HEK293T (cell line): Measurements from ENCODE around the gene DNAJB2.

Source experiments
- CTCF ChIA-PET: fragments of 350-600 bp; formaldehyde crosslinking; extraction: SDS; loops from one replicate; lab custom pipeline; 2021; ENCODE audit warnings: antibody characterized with exemption, inconsistent platforms; lab: Yijun Ruan, JAX
- POLR2A ChIA-PET: fragments of 350-600 bp; formaldehyde crosslinking; extraction: SDS; loops from one replicate; lab custom pipeline; 2020; ENCODE audit warnings: antibody characterized with exemption, inconsistent platforms; lab: Yijun Ruan, JAX
- DNase-seq: peaks from one replicate; pipeline ENCODE4 v3.0.0; 2012; ENCODE audit warnings: mixed read lengths; ENCODE audit errors: extremely low spot score
- ARNT ChIP-seq: fragments of 450-650 bp; IDR thresholded peaks from 2 replicates; pipeline ENCODE4 v1.6.1; 2017; ENCODE audit warnings: mild to moderate bottlenecking
- BHLHE40 ChIP-seq: fragments of 450-650 bp; IDR thresholded peaks from 2 replicates; pipeline ENCODE4 v1.6.1; 2016; ENCODE audit warnings: mild to moderate bottlenecking, moderate library complexity, borderline replicate concordance
- CTBP1 ChIP-seq: fragments of 450-650 bp; IDR thresholded peaks from 2 replicates; pipeline ENCODE4 v1.6.1; 2016; ENCODE audit warnings: borderline replicate concordance
- ELF4 ChIP-seq: fragments of 450-650 bp; IDR thresholded peaks from 2 replicates; pipeline ENCODE4 v1.6.1; 2017; ENCODE audit warnings: antibody characterized with exemption
- FOXA1 ChIP-seq: fragments of 450-650 bp; IDR thresholded peaks from 2 replicates; pipeline ENCODE4 v1.6.1; 2016; ENCODE audit warnings: mild to moderate bottlenecking
- FOXK2 ChIP-seq: fragments of 450-650 bp; IDR thresholded peaks from 2 replicates; pipeline ENCODE4 v1.6.1; 2016; ENCODE audit warnings: mild to moderate bottlenecking
- FOXM1 ChIP-seq: fragments of 450-650 bp; IDR thresholded peaks from 2 replicates; pipeline ENCODE4 v1.6.1; 2017; ENCODE audit warnings: mild to moderate bottlenecking, borderline replicate concordance
- HDGF ChIP-seq: fragments of 450-650 bp; IDR thresholded peaks from 2 replicates; pipeline ENCODE4 v1.6.1; 2017; ENCODE audit warnings: antibody characterized with exemption, borderline replicate concordance
- L3MBTL2 ChIP-seq: fragments of 450-650 bp; conservative IDR thresholded peaks from 2 replicates; pipeline ENCODE4 v1.6.1; 2016; ENCODE audit warnings: mild to moderate bottlenecking
- LEF1 ChIP-seq: fragments of 450-650 bp; IDR thresholded peaks from 2 replicates; pipeline ENCODE4 v1.6.1; 2017; ENCODE audit warnings: mild to moderate bottlenecking, borderline replicate concordance
- NFRKB ChIP-seq: fragments of 450-650 bp; IDR thresholded peaks from 2 replicates; pipeline ENCODE4 v1.6.1; 2016; ENCODE audit warnings: mild to moderate bottlenecking, moderate library complexity
- SP1 ChIP-seq: fragments of 450-650 bp; IDR thresholded peaks from 2 replicates; pipeline ENCODE4 v1.6.1; 2017
- SUZ12 ChIP-seq: fragments of 450-650 bp; IDR thresholded peaks from 2 replicates; pipeline ENCODE4 v1.6.1; 2016; ENCODE audit warnings: mild to moderate bottlenecking
- TARDBP ChIP-seq: fragments of 450-650 bp; IDR thresholded peaks from 2 replicates; pipeline ENCODE4 v1.6.1; 2016
- ZNF384 ChIP-seq: fragments of 450-650 bp; IDR thresholded peaks from 2 replicates; pipeline ENCODE4 v1.6.1; 2016
- TF ChIP-seq, protein P1 (sequence below): fragments of 450-650 bp; IDR thresholded peaks from 2 replicates; pipeline ENCODE4 v1.6.1; 2016

The DNAJB2 gene

DNA sequence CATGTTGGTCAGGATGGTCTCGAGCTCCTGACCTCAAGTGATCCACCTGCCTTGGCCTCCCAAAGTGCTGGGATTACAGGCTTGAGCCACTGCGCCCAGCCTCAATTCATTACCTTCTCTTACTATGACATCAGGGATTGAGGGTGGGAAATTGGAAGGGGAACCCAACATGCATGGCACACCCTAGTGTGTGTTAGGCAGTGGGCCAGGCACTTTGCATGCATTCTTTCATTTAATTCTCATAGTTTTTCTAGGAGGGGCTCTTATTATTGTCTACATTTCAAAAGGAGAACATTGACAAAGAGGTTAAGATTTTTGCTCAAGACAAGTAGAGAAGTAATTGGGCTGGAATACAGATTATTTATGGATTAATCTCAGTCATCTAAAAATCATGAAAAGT, 10.9 kb upstream of the DNAJB2 start:
- no peak for DNase-seq
- POLR2A ChIA-PET = no interaction called here
- CTCF ChIA-PET = interaction anchor here (1.2 kb wide), 1 partner anchor 9 kb away, joined by 3 read pairs; no protein-coding TSS in a partner anchor
- TF ChIP-seq NFRKB = no peak
- no peak for TF ChIP-seq SP1
- no peak for TF ChIP-seq BHLHE40
- TF ChIP-seq FOXA1 = no peak
- no peak for TF ChIP-seq ELF4
- no peak for TF ChIP-seq ARNT
- TF ChIP-seq ZNF384 = no peak
- TF ChIP-seq, protein P1, sequence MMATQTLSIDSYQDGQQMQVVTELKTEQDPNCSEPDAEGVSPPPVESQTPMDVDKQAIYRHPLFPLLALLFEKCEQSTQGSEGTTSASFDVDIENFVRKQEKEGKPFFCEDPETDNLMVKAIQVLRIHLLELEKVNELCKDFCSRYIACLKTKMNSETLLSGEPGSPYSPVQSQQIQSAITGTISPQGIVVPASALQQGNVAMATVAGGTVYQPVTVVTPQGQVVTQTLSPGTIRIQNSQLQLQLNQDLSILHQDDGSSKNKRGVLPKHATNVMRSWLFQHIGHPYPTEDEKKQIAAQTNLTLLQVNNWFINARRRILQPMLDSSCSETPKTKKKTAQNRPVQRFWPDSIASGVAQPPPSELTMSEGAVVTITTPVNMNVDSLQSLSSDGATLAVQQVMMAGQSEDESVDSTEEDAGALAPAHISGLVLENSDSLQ = no peak
- TF ChIP-seq LEF1 = no peak
- TF ChIP-seq CTBP1 = no peak

DNA sequence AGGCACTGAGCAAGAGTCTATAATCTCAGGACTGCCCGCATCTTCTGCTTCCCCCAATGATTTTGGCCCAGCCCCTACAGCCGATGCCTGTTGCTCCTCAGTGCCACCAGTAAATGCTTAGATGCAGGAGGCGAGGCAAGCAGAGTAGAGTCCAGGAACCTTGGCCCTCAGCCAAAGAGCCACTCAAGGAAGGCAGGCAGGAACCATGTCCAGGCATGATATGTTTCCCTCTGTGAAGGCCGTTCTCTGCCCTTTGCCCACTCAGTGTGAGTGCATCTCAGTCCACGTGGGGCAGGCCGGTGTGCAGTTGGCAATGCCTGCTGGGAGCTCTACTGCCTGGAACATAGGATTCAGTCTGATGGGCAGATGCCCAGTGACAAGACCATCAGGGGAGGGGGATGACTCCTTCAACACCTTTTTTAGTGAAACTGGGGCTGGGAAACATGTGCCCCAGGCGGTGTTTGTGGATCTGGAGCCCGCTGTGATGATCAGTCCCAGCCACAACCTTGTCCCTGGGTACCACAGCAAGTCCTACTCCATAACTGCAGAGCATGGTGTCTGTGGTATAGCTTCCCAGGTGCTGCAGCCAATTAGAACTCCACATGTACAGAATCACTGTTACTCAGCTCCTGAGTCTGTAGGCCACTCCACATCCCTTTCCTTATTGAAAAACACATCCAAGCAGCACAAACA, 9.7 kb upstream of the DNAJB2 start:
- CTCF ChIA-PET = interaction anchor here (0.7 kb wide), 1 partner anchor 160 kb away, joined by 4 read pairs; no protein-coding TSS in a partner anchor
- POLR2A ChIA-PET = interaction anchor here (1.0 kb wide), 1 partner anchor 20 kb away, joined by 3 read pairs; no protein-coding TSS in a partner anchor
- DNase-seq = no peak
- TF ChIP-seq SP1 = no peak
- no peak for TF ChIP-seq ZNF384
- no peak for TF ChIP-seq L3MBTL2
- no peak for TF ChIP-seq HDGF
- TF ChIP-seq TARDBP = no peak
- TF ChIP-seq ARNT = no peak
- no peak for TF ChIP-seq FOXM1
- no peak for TF ChIP-seq FOXA1
- no peak for TF ChIP-seq ELF4
- TF ChIP-seq CTBP1 = no peak
- TF ChIP-seq SUZ12 = no peak
- TF ChIP-seq, protein P1 = no peak
- TF ChIP-seq NFRKB = no peak
- TF ChIP-seq LEF1 = no peak

DNA sequence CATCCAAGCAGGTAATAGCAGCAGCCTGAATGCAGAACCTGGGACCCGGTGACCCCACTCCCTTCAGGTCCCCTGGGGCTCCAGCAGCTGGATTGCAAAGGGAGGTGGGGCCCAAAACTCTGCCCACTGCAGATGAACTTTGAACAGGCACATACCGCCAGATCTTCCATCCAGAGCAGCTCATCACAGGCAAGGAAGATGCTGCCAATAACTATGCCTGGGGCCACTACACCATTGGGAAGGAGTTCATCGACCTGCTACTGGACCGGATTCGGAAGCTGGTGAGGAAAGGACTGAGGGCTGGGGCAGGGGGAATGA, 9.2 kb upstream of the DNAJB2 start:
- CTCF ChIA-PET = no interaction called here

DNA sequence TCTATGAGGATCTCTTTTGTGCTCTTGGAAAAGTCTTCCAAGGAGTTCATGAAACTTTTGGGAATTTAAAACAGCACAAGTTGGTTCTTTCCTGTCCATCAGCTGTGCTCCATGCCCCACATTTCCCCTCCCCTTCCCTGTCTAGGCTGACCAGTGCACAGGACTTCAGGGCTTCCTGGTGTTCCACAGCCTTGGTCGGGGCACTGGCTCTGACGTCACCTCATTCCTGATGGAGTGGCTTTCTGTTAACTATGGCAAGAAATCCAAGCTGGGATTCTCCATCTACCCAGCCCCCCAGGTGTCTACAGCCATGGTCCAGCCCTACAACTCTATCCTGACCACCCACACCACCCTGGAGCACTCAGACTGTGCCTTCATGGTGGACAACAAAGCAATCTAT, 8.1 kb upstream of the DNAJB2 start:
- DNase-seq = no peak
- ChIA-PET CTCF (no interaction called here), POLR2A (interaction anchor here (1.2 kb wide), 1 partner anchor 26 kb away, joined by 3 read pairs; the partner anchor contains the start of genes GLB1L and STK16)
- TF ChIP-seq TARDBP (no peak), FOXA1 (no peak), L3MBTL2 (no peak), HDGF (no peak), SUZ12 (no peak), BHLHE40 (no peak), LEF1 (no peak), SP1 (no peak), ELF4 (no peak), FOXK2 (no peak), NFRKB (no peak), CTBP1 (no peak), FOXM1 (no peak), ZNF384 (no peak)
- TF ChIP-seq, protein P1 = no peak

More for the DNA sequence above, 9.2 kb upstream of the DNAJB2 start:
- TF ChIP-seq CTBP1 = no peak
- TF ChIP-seq ARNT = no peak
- no peak for TF ChIP-seq TARDBP
- TF ChIP-seq FOXA1 = no peak
- no peak for TF ChIP-seq BHLHE40
- no peak for TF ChIP-seq NFRKB
- no peak for TF ChIP-seq FOXK2
- TF ChIP-seq HDGF = no peak
- TF ChIP-seq, protein P1 = no peak
- TF ChIP-seq SP1 = no peak
- no peak for TF ChIP-seq SUZ12
- TF ChIP-seq ELF4 = no peak
- TF ChIP-seq L3MBTL2 = no peak
- no peak for TF ChIP-seq LEF1
- DNase-seq = no peak
- POLR2A ChIA-PET = interaction anchor here (1.0 to 1.2 kb wide), 2 partner anchors 21 to 25 kb away, joined by 3 read pairs; partner anchors contain the start of genes GLB1L and STK16

DNA sequence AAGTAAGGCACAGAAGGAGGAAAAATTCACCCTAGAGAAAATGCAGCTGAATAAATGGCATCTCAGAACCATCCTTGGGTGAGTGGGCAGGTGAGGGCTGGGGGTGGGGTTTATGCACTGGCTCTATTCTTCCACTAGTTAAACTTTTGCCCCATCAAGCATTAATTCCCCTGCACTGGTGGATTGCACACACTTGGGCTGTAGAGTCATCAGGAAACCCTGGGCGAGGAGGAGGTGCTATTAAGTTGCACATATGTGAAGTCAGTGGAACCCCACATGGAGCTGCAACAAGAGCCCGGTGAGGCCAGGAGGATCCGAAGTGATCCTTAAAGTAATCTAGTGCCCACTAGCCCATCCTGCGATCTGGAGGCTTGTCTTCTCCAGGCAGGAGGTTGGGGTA, 6.8 kb upstream of the DNAJB2 start:
- CTCF ChIA-PET = no interaction called here
- POLR2A ChIA-PET = interaction anchor here (1.0 kb wide), 1 partner anchor 27 kb away, joined by 3 read pairs; the partner anchor contains the start of genes GLB1L and STK16
- no peak for TF ChIP-seq LEF1
- TF ChIP-seq HDGF = no peak
- TF ChIP-seq SUZ12 = no peak
- no peak for TF ChIP-seq CTBP1
- no peak for TF ChIP-seq ARNT
- no peak for TF ChIP-seq FOXA1
- no peak for TF ChIP-seq BHLHE40
- no peak for TF ChIP-seq L3MBTL2
- TF ChIP-seq ELF4 = no peak
- TF ChIP-seq NFRKB = no peak
- no peak for TF ChIP-seq TARDBP
- TF ChIP-seq ZNF384 = no peak
- no peak for TF ChIP-seq FOXM1
- TF ChIP-seq, protein P1 = no peak
- no peak for TF ChIP-seq FOXK2
- TF ChIP-seq SP1 = no peak
- no peak for DNase-seq
